ENCODE measurements around the gene NKTR.

NKTR gene

DNA sequence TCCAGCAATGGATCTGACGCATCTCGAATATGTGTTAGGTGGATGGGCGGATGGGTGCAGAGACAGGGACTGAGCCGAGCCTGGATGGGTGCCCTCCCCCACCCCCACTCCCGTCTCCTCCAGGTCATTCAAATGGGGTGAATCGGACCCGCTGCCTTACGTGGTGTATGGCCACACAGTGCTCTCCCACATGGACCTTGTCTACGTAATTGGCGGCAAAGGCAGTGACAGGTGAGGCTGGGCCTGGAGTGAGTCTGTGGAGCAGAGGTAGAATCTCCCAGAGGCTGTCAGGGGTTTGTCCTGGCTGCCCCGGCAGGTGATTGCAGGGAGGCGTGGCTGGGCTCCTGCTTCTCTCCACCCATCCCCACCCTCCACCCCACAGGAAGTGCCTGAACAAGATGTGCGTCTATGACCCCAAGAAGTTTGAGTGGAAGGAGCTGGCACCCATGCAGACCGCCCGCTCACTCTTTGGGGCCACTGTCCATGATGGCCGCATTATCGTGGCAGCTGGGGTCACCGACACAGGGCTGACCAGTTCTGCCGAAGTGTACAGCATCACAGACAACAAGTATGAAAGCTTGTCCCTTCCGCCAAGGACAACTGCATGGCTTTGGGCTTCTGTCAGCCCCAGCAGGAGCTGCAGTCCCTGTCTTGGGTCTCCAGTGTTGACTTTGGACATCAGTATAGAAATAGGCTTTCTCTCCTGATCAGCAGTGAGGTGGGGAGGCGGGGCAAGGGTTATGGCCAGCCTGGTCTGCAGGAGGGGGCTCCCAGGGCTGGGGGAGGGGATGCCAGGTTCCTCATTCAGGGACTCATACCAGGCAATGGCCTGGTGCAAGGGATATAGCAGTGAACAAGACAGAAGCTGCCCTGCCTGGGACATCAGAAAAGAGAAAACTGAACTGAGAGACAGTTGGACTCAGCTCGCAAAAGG lies 88.3 kb downstream of the NKTR start:
- no peaks in the 10 kb centered on the region for H3K9me3 ChIP-seq (replicated peaks; ENCODE audit: insufficient read depth, low read length)
- no peaks in the 10 kb centered on the region for H3K9me2 ChIP-seq (replicated peaks; ENCODE audit: insufficient read depth, low read length)
- peaks cover 5% of the 10 kb centered on the region for H3K27me3 ChIP-seq (replicated peaks; ENCODE audit: insufficient read depth, low read length)
- no peak overlapping the region for H3K4me3 ChIP-seq (ENCODE audit: low read length)
- H4K20me1 ChIP-seq (ENCODE audit: insufficient read depth, low read length) = no peaks in the 10 kb centered on the region
- no peak overlapping the region for H3K27ac ChIP-seq (ENCODE audit: low read length)
- H3F3A ChIP-seq (ENCODE audit: insufficient read depth, low read length) = no peaks in the 10 kb centered on the region
- no peak overlapping the region for H3K4me2 ChIP-seq (ENCODE audit: low read depth, low read length)
- TF ChIP-seq EZH2 (optimal IDR thresholded peaks at IDR 0.05; ENCODE audit: low read depth, low read length) (no peak), EZH2phosphoT487 (IDR thresholded peaks at IDR 0.05; ENCODE audit: low read length) (no peak)
- TF ChIP-seq, protein P1, sequence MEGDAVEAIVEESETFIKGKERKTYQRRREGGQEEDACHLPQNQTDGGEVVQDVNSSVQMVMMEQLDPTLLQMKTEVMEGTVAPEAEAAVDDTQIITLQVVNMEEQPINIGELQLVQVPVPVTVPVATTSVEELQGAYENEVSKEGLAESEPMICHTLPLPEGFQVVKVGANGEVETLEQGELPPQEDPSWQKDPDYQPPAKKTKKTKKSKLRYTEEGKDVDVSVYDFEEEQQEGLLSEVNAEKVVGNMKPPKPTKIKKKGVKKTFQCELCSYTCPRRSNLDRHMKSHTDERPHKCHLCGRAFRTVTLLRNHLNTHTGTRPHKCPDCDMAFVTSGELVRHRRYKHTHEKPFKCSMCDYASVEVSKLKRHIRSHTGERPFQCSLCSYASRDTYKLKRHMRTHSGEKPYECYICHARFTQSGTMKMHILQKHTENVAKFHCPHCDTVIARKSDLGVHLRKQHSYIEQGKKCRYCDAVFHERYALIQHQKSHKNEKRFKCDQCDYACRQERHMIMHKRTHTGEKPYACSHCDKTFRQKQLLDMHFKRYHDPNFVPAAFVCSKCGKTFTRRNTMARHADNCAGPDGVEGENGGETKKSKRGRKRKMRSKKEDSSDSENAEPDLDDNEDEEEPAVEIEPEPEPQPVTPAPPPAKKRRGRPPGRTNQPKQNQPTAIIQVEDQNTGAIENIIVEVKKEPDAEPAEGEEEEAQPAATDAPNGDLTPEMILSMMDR (IDR thresholded peaks at IDR 0.05; ENCODE audit: low read length) = no peak
- H3K9ac ChIP-seq (ENCODE audit: low read length) = no peak overlapping the region
- DNase-seq = no peak
- H3K36me3 ChIP-seq (replicated peaks; ENCODE audit: insufficient read depth, low read length) = no peaks in the 10 kb centered on the region
- H3K79me2 ChIP-seq (ENCODE audit: low read length) = no peaks in the 10 kb centered on the region
- no peak overlapping the region for H2AFZ ChIP-seq (ENCODE audit: low read length)
- no peaks in the 10 kb centered on the region for H3K4me1 ChIP-seq (ENCODE audit: low read length)

DNA sequence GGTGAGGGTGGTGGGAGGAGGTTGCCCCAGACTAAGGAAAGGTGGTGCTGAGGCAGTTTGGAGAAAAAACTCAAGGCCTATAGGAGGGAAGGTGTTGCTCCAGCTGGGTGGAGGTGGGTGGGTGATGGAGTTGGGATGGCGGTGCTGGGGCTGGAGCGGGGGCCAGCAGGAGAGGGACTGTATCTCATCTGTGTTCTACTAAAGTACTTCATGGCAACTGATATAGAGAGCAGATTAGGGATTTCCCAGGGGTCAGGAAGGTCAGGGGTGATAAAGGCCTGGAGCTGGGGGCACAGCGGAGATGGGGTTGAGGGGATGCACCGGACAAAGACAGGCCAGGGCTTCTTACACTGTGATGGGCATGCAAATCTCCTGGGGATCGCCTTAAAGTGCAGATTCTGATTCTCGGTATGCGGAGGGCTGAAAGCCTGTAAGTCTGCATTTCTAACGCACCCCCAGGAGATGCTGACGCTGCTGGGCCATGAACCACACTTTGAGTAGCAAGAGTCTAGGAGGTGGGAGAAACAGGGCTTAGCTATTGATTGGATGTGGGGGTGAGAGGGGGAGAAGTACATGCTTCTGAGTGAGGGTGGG lies 89.0 kb downstream of the NKTR start:
- no peaks in the 10 kb centered on the region for H3K36me3 ChIP-seq (replicated peaks; ENCODE audit: insufficient read depth, low read length)

DNA sequence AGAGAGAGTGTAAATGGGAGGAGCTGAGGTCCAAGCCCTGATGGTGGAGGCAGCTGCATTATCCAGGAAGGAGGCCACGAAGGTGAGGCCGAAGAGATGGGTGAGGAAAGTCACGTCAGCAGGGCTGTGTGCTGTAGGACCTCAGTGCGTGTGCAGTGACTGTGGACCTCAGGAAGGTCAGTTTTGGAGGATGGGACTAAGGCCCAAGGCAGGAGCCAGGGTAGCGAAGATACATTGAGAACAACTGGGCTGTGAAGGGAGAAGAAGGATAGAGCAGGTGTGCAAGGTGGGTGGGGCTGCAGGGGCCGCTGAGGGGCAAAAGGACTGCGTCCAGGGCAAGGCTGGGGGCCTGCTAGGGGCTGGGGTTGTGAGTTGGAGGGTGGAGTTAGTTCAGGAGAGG lies 89.7 kb downstream of the NKTR start:
- DNase-seq = no peak
- no peak for TF ChIP-seq EZH2 (optimal IDR thresholded peaks at IDR 0.05; ENCODE audit: low read depth, low read length)
- TF ChIP-seq EZH2phosphoT487 (IDR thresholded peaks at IDR 0.05; ENCODE audit: low read length) = no peak
- TF ChIP-seq, protein P1 (IDR thresholded peaks at IDR 0.05; ENCODE audit: low read length) = no peak
- Histone ChIP-seq H3K79me2 (ENCODE audit: low read length) (no peaks in the 10 kb centered on the region), H4K20me1 (ENCODE audit: insufficient read depth, low read length) (no peaks in the 10 kb centered on the region), H3F3A (ENCODE audit: insufficient read depth, low read length) (no peaks in the 10 kb centered on the region), H3K9me2 (replicated peaks; ENCODE audit: insufficient read depth, low read length) (no peaks in the 10 kb centered on the region), H3K9ac (ENCODE audit: low read length) (no peak overlapping the region), H3K27me3 (replicated peaks; ENCODE audit: insufficient read depth, low read length) (peaks cover 5% of the 10 kb centered on the region), H3K9me3 (replicated peaks; ENCODE audit: insufficient read depth, low read length) (no peaks in the 10 kb centered on the region), H2AFZ (ENCODE audit: low read length) (no peak overlapping the region), H3K4me3 (ENCODE audit: low read length) (no peak overlapping the region), H3K36me3 (replicated peaks; ENCODE audit: insufficient read depth, low read length) (no peaks in the 10 kb centered on the region), H3K4me2 (ENCODE audit: low read depth, low read length) (no peak overlapping the region), H3K27ac (ENCODE audit: low read length) (no peak overlapping the region), H3K4me1 (ENCODE audit: low read length) (no peaks in the 10 kb centered on the region)

More for the DNA sequence above, 89.0 kb downstream of the NKTR start:
- Histone ChIP-seq H3K4me3 (ENCODE audit: low read length) (no peak overlapping the region), H3K79me2 (ENCODE audit: low read length) (no peaks in the 10 kb centered on the region), H3K4me1 (ENCODE audit: low read length) (no peaks in the 10 kb centered on the region), H4K20me1 (ENCODE audit: insufficient read depth, low read length) (no peaks in the 10 kb centered on the region), H3K9me2 (replicated peaks; ENCODE audit: insufficient read depth, low read length) (no peaks in the 10 kb centered on the region), H3K9me3 (replicated peaks; ENCODE audit: insufficient read depth, low read length) (no peaks in the 10 kb centered on the region), H3K27me3 (replicated peaks; ENCODE audit: insufficient read depth, low read length) (peaks cover 5% of the 10 kb centered on the region), H3F3A (ENCODE audit: insufficient read depth, low read length) (no peaks in the 10 kb centered on the region), H3K27ac (ENCODE audit: low read length) (no peak overlapping the region), H3K9ac (ENCODE audit: low read length) (no peak overlapping the region), H3K4me2 (ENCODE audit: low read depth, low read length) (no peak overlapping the region), H2AFZ (ENCODE audit: low read length) (no peak overlapping the region)
- TF ChIP-seq EZH2 (optimal IDR thresholded peaks at IDR 0.05; ENCODE audit: low read depth, low read length) = no peak
- no peak for TF ChIP-seq EZH2phosphoT487 (IDR thresholded peaks at IDR 0.05; ENCODE audit: low read length)
- TF ChIP-seq, protein P1 (IDR thresholded peaks at IDR 0.05; ENCODE audit: low read length) = no peak
- no peak for DNase-seq
